Endothelial cell of umbilical vein (primary cell): ENCODE data around the gene ARHGAP15. TPM values are rescaled to one million over a fixed set of nuclear protein-coding genes. Genes with fewer than 3 reads are reported as not detected.

Experiments used
- BruUV-seq: library from RNA; stranded (reverse); fragments of 400-500 nt; replicated peaks from 2 replicates; lab custom pipeline; 2021; lab: Mats Ljungman, UMichigan
- CTCF ChIA-PET: fragments of 300-600, 350-600 bp; sonication (Branson Sonifier 250); formaldehyde crosslinking; loops from one replicate; lab custom pipeline; 2021; ENCODE audit warnings: antibody characterized with exemption, inconsistent platforms; lab: Charles Lee
- POLR2A ChIA-PET: fragments of 300-600, 350-600 bp; sonication (Branson Sonifier 250); formaldehyde crosslinking; loops from one replicate; lab custom pipeline; 2021; ENCODE audit warnings: antibody characterized with exemption, inconsistent platforms; lab: Charles Lee
- DNase-seq: peaks from one replicate; pipeline ENCODE4 v3.0.0-alpha.2; 2011; ENCODE audit warnings: low read depth, low spot score
- FAIRE-seq: peaks from 2 replicates; lab custom pipeline; 2011; peaks lifted over from hg19 to GRCh38; lab: Jason Lieb, UNC
- H2AFZ ChIP-seq: 2 replicates; pipeline ENCODE4 v1.6.0; 2012; ENCODE audit warnings: low read depth, low read length, control low read depth, inconsistent platforms
- H3K27ac ChIP-seq: 2 replicates; pipeline ENCODE4 v1.5.1; 2011; ENCODE audit warnings: low read depth, mild to moderate bottlenecking, control low read depth, low read length, moderate library complexity; ENCODE audit not compliant: insufficient read depth
- H3K27me3 ChIP-seq, 2 experiments: 2 replicates each; pipeline versions ENCODE4 v1.6.0 to v1.6.1; 2011; ENCODE audit warnings: low read length in 2 of 2, mixed read lengths in 1 of 2; ENCODE audit not compliant: control insufficient read depth in 2 of 2, insufficient read depth in 2 of 2
- H3K36me3 ChIP-seq, 2 experiments: 2 replicates in 1 of 2; 3 replicates in 1 of 2; pipeline ENCODE4 v1.5.1; 2011; ENCODE audit warnings: low read length in 2 of 2, mild to moderate bottlenecking in 1 of 2, moderate library complexity in 1 of 2; ENCODE audit not compliant: control insufficient read depth in 2 of 2, insufficient read depth in 2 of 2; ENCODE audit errors: extremely low read depth in 1 of 2
- H3K4me1 ChIP-seq: 3 replicates; pipeline ENCODE4 v1.5.1; 2011; ENCODE audit warnings: mild to moderate bottlenecking, low read length; ENCODE audit not compliant: control insufficient read depth, insufficient read depth; ENCODE audit errors: extremely low read depth
- H3K4me2 ChIP-seq: 2 replicates; pipeline ENCODE4 v1.6.1; 2011; ENCODE audit warnings: low read length, control low read depth, mixed read lengths; ENCODE audit not compliant: insufficient read depth
- H3K4me3 ChIP-seq, 3 experiments: fragments of 200-600 bp in 1 of 3; sonication (generic), shearing (Covaris generic) in 1 of 3; replicated peaks in 1 of 3; 2 replicates each; pipeline ENCODE4 v1.5.1; 2011 to 2016; ENCODE audit warnings: control low read depth in 3 of 3, low read length in 3 of 3, mild to moderate bottlenecking in 2 of 3, inconsistent platforms in 1 of 3, low read depth in 1 of 3, moderate library complexity in 1 of 3; ENCODE audit not compliant: insufficient read depth in 1 of 3
- H3K79me2 ChIP-seq: 2 replicates; pipeline ENCODE4 v1.6.0; 2012; ENCODE audit warnings: low read length, inconsistent platforms; ENCODE audit not compliant: control insufficient read depth, insufficient read depth
- H3K9ac ChIP-seq: replicated peaks from 2 replicates; pipeline ENCODE3; 2011; ENCODE audit warnings: low read length, control low read depth; ENCODE audit not compliant: insufficient read depth; ENCODE audit errors: extremely low read depth
- H3K9me1 ChIP-seq: replicated peaks from 3 replicates; pipeline ENCODE4 v1.6.0; 2011; ENCODE audit warnings: mild to moderate bottlenecking, low read length; ENCODE audit not compliant: control insufficient read depth, insufficient read depth; ENCODE audit errors: extremely low read depth
- H3K9me3 ChIP-seq: replicated peaks from 2 replicates; pipeline ENCODE4 v1.5.1; 2012; ENCODE audit warnings: low read length, inconsistent platforms; ENCODE audit not compliant: control insufficient read depth, insufficient read depth
- H4K20me1 ChIP-seq: replicated peaks from 2 replicates; pipeline ENCODE3; 2011; ENCODE audit warnings: mild to moderate bottlenecking, low read length; ENCODE audit not compliant: control insufficient read depth, insufficient read depth; ENCODE audit errors: extremely low read depth
- EZH2 ChIP-seq: IDR thresholded peaks from 2 replicates; pipeline ENCODE4 v1.6.1; 2012; ENCODE audit warnings: borderline replicate concordance, low read depth, mild to moderate bottlenecking, moderate library complexity, low read length, inconsistent platforms; ENCODE audit not compliant: severe bottlenecking
- FOS ChIP-seq: IDR thresholded peaks from 2 replicates; pipeline ENCODE4 v1.6.1; 2011; ENCODE audit warnings: mild to moderate bottlenecking, low read length, moderate library complexity, borderline replicate concordance; ENCODE audit not compliant: insufficient read depth
- GATA2 ChIP-seq: IDR thresholded peaks from 2 replicates; pipeline ENCODE4 v1.7.0; 2011; ENCODE audit warnings: low read depth, mild to moderate bottlenecking, moderate library complexity, mixed read lengths, low read length; ENCODE audit not compliant: insufficient read length, insufficient read depth
- JUN ChIP-seq: IDR thresholded peaks from 2 replicates; pipeline ENCODE4 v1.6.1; 2011; ENCODE audit warnings: borderline replicate concordance, low read depth; ENCODE audit not compliant: insufficient read length, insufficient read depth
- MYC ChIP-seq: IDR thresholded peaks from one replicate; pipeline ENCODE4 v1.6.1; 2011; ENCODE audit warnings: mild to moderate bottlenecking, low read depth, low read length
- POLR2A ChIP-seq: IDR thresholded peaks from 2 replicates; pipeline ENCODE4 v1.6.1; 2012; ENCODE audit warnings: low read depth, mild to moderate bottlenecking, control low read depth, low read length
- POLR2AphosphoS5 ChIP-seq: IDR thresholded peaks from 2 replicates; pipeline ENCODE4 v1.6.1; 2012; ENCODE audit warnings: low read depth, mild to moderate bottlenecking, control low read depth, low read length, moderate library complexity; ENCODE audit not compliant: insufficient read depth
- dilution Hi-C: fragments of 300-500 bp; cut with MboI; formaldehyde crosslinking; loops from one replicate; pipeline ENCODE4 v1.15.0; 2019; ENCODE audit warnings: low sequenced_read_pairs; ENCODE audit not compliant: extremely low pct_ligation_motif_present
- intact Hi-C: fragments of 100-400 bp; cut with micrococcal nuclease; formaldehyde crosslinking; loops from one replicate; pipeline ENCODE4 v1.10.0; 2022
- polyA plus RNA-seq, 4 experiments: library from polyadenylated mRNA; depleted of rRNA in 3 of 4; stranded (reverse) in 3 of 4; unstranded in 1 of 4; fragments of >200 nt; gene quantifications; 2 replicates each; pipeline versions ENCODE4 v1.2.1 to v1.2.3, GENCODE V29; 2011 to 2012; ENCODE audit warnings: missing spikeins in 1 of 4
- total RNA-seq: library from RNA; stranded (reverse); gene quantifications from 2 replicates; pipeline ENCODE4 v1.2.3, GENCODE V29; 2021
- TF ChIP-seq, protein P1 (sequence below), 2 donors: IDR thresholded peaks; 1 replicate in 1 of 2; 2 replicates in 1 of 2; pipeline ENCODE4 v1.5.1; 2011; ENCODE audit warnings: low read length in 2 of 2, mild to moderate bottlenecking in 2 of 2, moderate library complexity in 2 of 2, control low read depth in 1 of 2, inconsistent platforms in 1 of 2, low read depth in 1 of 2; ENCODE audit not compliant: insufficient read depth in 1 of 2; ENCODE audit errors: extremely low read depth in 1 of 2
- TF ChIP-seq, protein P2 (sequence below): IDR thresholded peaks from 2 replicates; pipeline ENCODE4 v1.6.1; 2011; ENCODE audit not compliant: insufficient read depth, insufficient read length

Gene ARHGAP15
- total and polyA plus RNA-seq, 2 donors (not counting 3 experiments of a cell fraction or from before 2014, with no cell fraction given), result not detected

DNA sequence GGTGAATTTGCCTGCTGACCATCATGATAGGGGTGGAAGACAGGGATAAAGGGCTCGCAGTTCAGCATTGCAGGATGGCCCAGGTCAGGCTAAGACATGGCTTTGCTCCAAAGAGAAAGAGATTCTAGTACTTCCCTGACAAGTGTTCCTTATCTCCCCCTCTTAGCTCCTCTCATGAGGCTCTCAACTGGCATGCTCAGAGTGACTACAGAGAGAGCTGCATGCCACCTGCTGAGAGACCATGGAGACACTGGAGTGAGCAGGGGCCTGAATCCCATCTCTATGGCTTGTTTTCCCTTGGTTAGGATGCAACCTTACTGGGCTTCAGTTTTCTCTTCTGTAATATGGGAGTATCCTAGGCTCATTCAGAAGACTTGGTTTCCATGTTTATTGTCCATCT, 94.3 kb downstream of the ARHGAP15 start:
- H3K4me1 ChIP-seq, result no peaks in the 10 kb centered on the region
- no peaks in the 10 kb centered on the region for H3K9me3 ChIP-seq
- no TSS peak for BruUV-seq
- TF ChIP-seq POLR2A (no peak), EZH2 (no peak), FOS (no peak), POLR2AphosphoS5 (no peak), MYC (no peak), JUN (no peak), GATA2 (no peak)
- TF ChIP-seq, protein P1, sequence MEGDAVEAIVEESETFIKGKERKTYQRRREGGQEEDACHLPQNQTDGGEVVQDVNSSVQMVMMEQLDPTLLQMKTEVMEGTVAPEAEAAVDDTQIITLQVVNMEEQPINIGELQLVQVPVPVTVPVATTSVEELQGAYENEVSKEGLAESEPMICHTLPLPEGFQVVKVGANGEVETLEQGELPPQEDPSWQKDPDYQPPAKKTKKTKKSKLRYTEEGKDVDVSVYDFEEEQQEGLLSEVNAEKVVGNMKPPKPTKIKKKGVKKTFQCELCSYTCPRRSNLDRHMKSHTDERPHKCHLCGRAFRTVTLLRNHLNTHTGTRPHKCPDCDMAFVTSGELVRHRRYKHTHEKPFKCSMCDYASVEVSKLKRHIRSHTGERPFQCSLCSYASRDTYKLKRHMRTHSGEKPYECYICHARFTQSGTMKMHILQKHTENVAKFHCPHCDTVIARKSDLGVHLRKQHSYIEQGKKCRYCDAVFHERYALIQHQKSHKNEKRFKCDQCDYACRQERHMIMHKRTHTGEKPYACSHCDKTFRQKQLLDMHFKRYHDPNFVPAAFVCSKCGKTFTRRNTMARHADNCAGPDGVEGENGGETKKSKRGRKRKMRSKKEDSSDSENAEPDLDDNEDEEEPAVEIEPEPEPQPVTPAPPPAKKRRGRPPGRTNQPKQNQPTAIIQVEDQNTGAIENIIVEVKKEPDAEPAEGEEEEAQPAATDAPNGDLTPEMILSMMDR (IDR thresholded peaks at IDR 0.05; ENCODE audit: extremely low read depth in 1 of 2, insufficient read depth in 1 of 2, low read depth in 1 of 2, low read length in 2 of 2), result no peak
- TF ChIP-seq, protein P2, sequence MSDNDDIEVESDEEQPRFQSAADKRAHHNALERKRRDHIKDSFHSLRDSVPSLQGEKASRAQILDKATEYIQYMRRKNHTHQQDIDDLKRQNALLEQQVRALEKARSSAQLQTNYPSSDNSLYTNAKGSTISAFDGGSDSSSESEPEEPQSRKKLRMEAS, result no peak
- dilution Hi-C loops, result no loop called here
- FAIRE-seq, result no peak
- H3K27me3 ChIP-seq, result no peaks in the 10 kb centered on the region
- no peaks in the 10 kb centered on the region for H3K9me1 ChIP-seq
- no peak overlapping the region for H3K4me3 ChIP-seq
- H3K9ac ChIP-seq, result no peak overlapping the region
- H2AFZ ChIP-seq, result no peak overlapping the region
- H3K4me2 ChIP-seq, result no peak overlapping the region
- intact Hi-C loops, result loop anchor here (2.0 kb wide), 1 partner anchor 61 kb away; no protein-coding TSS in a partner anchor
- no peaks in the 10 kb centered on the region for H4K20me1 ChIP-seq
- POLR2A ChIA-PET, result no interaction called here
- no peaks in the 10 kb centered on the region for H3K79me2 ChIP-seq
- no peak overlapping the region for H3K27ac ChIP-seq
- DNase-seq, result no peak
- CTCF ChIA-PET, result interaction anchor here (0.7 to 3.1 kb wide), 7 partner anchors 33 to 189 kb away, joined by 3 to 34 read pairs (median 4); no protein-coding TSS in a partner anchor
- H3K36me3 ChIP-seq, result no peaks in the 10 kb centered on the region
